Endothelial cell (in vitro differentiated cells): Measurements from ENCODE around the gene FOXS1. TPM values are rescaled to one million over a fixed set of nuclear protein-coding genes. Genes with fewer than 3 reads are reported as not detected.
A peak's percentile ranks its signal among the peaks of the same experiment; 100 is the strongest.

Experiments
- DNase-seq: peaks from one replicate; pipeline ENCODE4 v3.0.0; 2021; ENCODE audit warnings: low spot score
- H3K27ac Mint-ChIP-seq: one replicate; pipeline ENCODE4 v1.8.0; 2021; ENCODE audit warnings: mixed read lengths, inconsistent platforms; ENCODE audit not compliant: unreplicated experiment
- H3K27me3 Mint-ChIP-seq: one replicate; pipeline ENCODE4 v1.8.0; 2021; ENCODE audit warnings: mild to moderate bottlenecking, moderate library complexity, mixed read lengths, inconsistent platforms; ENCODE audit not compliant: unreplicated experiment
- H3K36me3 Mint-ChIP-seq: one replicate; pipeline ENCODE4 v1.8.0; 2021; ENCODE audit warnings: mild to moderate bottlenecking, low read depth, mixed read lengths, inconsistent platforms; ENCODE audit not compliant: unreplicated experiment
- H3K4me1 Mint-ChIP-seq: one replicate; pipeline ENCODE4 v1.8.0; 2021; ENCODE audit warnings: mild to moderate bottlenecking, mixed read lengths, inconsistent platforms; ENCODE audit not compliant: unreplicated experiment
- H3K4me3 Mint-ChIP-seq: one replicate; pipeline ENCODE4 v1.8.0; 2021; ENCODE audit warnings: mild to moderate bottlenecking, mixed read lengths, inconsistent platforms; ENCODE audit not compliant: unreplicated experiment
- H3K9me3 Mint-ChIP-seq: one replicate; pipeline ENCODE4 v1.8.0; 2021; ENCODE audit warnings: mixed read lengths, inconsistent platforms; ENCODE audit not compliant: unreplicated experiment
- total RNA-seq: library from RNA; stranded (reverse); fragmentation: NEBNext Ultra II Directional; extraction: Animal tissue kit (Norgen Biotek cat#: 25700); gene quantifications from one replicate; pipeline ENCODE4 v1.2.1, GENCODE V29; 2021; ENCODE audit not compliant: unreplicated experiment
- TF ChIP-seq, protein P1 (sequence below): fragments of 200-600 bp; sonication (generic); IDR thresholded peaks from one replicate; pipeline ENCODE4 v1.5.0; 2021; ENCODE audit warnings: antibody characterized with exemption; ENCODE audit not compliant: unreplicated experiment

Gene FOXS1
- total RNA-seq, 1 donor from 2014 or later, result 9.6 TPM

DNA sequence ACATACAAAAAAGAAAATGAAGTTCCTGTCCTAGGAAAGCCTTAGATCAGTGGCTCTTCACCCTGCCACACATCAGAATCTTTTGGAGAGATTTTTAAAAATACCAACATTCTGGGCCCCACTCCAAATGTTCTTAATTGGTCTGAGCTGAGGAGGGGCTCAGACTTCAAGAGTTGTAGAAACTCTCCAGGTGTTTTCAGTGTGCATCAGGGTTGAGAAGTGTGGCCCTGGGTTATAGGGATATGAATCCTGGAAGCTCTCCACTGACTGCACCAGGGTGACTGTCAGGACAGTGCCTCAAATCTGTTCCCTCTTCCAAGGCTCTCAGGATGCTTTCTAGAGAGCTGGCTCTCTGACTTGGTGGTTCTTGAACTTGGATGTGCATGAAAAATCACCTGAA, 31.8 kb downstream of the FOXS1 start:
- TF ChIP-seq, protein P1, sequence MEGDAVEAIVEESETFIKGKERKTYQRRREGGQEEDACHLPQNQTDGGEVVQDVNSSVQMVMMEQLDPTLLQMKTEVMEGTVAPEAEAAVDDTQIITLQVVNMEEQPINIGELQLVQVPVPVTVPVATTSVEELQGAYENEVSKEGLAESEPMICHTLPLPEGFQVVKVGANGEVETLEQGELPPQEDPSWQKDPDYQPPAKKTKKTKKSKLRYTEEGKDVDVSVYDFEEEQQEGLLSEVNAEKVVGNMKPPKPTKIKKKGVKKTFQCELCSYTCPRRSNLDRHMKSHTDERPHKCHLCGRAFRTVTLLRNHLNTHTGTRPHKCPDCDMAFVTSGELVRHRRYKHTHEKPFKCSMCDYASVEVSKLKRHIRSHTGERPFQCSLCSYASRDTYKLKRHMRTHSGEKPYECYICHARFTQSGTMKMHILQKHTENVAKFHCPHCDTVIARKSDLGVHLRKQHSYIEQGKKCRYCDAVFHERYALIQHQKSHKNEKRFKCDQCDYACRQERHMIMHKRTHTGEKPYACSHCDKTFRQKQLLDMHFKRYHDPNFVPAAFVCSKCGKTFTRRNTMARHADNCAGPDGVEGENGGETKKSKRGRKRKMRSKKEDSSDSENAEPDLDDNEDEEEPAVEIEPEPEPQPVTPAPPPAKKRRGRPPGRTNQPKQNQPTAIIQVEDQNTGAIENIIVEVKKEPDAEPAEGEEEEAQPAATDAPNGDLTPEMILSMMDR, result no peak
- DNase-seq, result no peak
- Mint-ChIP-seq H3K9me3 (no peaks in the 10 kb centered on the region), H3K27me3 (no peaks in the 10 kb centered on the region), H3K27ac (no peak overlapping the region), H3K36me3 (no peaks in the 10 kb centered on the region), H3K4me3 (no peak overlapping the region), H3K4me1 (peaks cover 10% of the 10 kb centered on the region)

DNA sequence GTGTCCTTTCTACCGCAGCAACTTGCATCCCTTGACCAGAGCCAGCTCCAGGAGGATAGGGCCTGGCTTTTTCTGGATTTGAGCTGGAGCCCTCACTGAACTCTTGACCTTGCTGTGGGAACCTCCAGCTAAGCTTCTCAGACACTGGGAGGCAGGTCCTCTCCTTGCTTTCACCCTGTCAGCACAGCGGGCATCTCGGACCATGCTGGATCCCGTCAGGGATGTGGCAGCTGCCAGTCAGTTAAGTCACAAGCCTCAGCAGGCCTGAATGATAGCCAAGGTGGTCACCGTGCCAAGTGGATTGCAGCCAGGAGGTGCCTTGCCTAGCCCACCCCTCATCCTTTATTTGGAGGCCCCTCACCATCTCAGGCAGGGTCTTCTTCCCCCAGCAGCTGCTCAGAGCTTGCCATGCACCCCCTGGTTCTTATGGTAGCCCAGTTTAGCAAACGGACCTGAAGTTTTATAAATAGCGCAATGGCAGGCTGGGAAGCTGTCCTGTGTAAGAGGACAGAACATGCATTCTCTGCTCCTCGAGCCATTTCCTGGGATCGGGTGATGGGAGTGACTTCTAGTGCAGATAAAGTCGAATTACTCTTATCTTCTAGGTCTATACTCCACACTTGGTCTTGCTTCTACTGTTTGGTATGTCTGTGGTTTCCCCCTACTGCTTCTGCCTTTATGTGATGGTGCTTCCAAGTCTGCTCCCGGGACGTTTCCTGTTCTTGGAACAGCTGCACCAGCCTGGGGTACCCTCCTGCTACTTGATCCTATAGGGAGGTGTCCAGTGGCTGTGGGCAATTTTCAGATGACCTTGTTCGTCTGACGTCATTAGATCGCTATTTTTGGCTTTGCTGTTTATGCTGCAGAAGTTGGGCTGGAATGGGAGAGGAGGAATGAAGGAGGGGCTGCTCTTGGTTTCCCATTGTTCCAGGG, 33.3 kb downstream of the FOXS1 start:
- Mint-ChIP-seq H3K9me3 (no peaks in the 10 kb centered on the region), H3K27me3 (no peaks in the 10 kb centered on the region), H3K4me3 (no peak overlapping the region), H3K4me1 (peaks cover 10% of the 10 kb centered on the region), H3K36me3 (no peaks in the 10 kb centered on the region), H3K27ac (peak overlapping the region; percentile 5)
- TF ChIP-seq, protein P1, result no peak
- DNase-seq, result no peak

DNA sequence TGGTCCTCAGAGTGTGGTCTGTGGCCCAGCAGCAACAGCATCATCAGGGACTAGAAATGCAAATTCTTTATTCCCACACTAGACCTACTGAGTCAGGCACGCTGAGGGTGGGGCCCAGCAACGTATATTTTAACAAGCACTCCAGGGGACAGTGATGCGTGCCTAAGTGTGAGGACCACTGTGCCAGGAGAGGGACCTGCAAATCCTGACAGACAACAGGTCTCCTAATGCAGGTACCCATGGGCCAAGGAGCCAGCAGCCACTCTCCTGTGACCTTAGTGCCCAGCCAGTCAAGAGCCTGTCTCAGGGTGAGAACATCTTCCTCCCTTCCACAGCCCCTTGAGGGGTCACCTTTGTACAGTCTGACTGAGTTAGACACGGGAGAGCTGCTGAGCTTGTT, 34.2 kb downstream of the FOXS1 start:
- Mint-ChIP-seq H3K4me3 (no peak overlapping the region), H3K9me3 (no peaks in the 10 kb centered on the region), H3K36me3 (no peaks in the 10 kb centered on the region), H3K4me1 (peaks cover 10% of the 10 kb centered on the region), H3K27ac (no peak overlapping the region), H3K27me3 (no peaks in the 10 kb centered on the region)
- TF ChIP-seq, protein P1, result no peak
- no peak for DNase-seq

DNA sequence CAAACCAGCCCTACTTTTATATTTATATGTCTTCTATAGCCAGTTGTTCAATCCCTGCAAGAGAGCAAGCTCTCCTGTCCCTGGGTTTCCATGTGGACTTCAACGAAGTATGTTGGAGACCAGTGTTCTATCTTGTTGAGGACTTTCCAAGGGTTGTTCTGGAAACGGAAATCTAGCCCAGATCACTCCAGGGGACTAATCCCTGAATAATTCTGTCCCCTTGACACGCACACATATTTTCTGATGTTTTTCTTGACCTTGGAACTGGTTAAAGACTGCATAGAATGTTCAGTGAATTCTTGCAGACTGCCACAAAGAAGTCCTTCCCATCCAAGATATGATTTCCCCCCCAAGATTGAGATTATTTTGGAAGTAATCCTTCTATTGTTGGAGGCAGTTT, 35.7 kb downstream of the FOXS1 start:
- peaks cover 5% of the 10 kb centered on the region for H3K4me1 Mint-ChIP-seq
- TF ChIP-seq, protein P1, result no peak
- no peak overlapping the region for H3K27ac Mint-ChIP-seq
- no peak overlapping the region for H3K4me3 Mint-ChIP-seq
- no peaks in the 10 kb centered on the region for H3K9me3 Mint-ChIP-seq
- no peaks in the 10 kb centered on the region for H3K27me3 Mint-ChIP-seq
- no peaks in the 10 kb centered on the region for H3K36me3 Mint-ChIP-seq
- DNase-seq, result no peak

DNA sequence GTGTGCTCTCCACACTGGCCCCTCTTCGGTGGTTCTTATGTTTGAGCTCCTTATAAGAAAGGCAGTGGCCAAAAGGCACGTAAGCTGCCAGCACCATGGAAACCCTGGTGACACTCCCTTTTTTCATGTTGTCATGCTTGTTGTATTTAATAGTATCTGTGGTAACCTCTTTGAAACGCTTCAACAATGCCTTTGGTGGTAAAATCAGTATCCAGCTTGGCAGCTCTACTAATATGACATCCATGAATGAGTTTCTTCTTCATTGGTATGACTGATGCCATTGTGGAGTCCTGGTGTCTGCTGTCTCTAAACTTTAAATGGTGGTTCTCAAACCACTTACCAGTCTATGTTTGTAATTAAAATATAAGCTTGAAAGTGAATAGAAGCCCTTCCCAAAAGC, 36.9 kb downstream of the FOXS1 start:
- no peak overlapping the region for H3K4me3 Mint-ChIP-seq
- DNase-seq, result no peak
- H3K27me3 Mint-ChIP-seq, result no peaks in the 10 kb centered on the region
- no peak overlapping the region for H3K27ac Mint-ChIP-seq
- peaks cover 5% of the 10 kb centered on the region for H3K4me1 Mint-ChIP-seq
- TF ChIP-seq, protein P1, result no peak
- no peaks in the 10 kb centered on the region for H3K9me3 Mint-ChIP-seq
- no peaks in the 10 kb centered on the region for H3K36me3 Mint-ChIP-seq
